ENCODE measurements around the gene SOCS4.

DNA sequence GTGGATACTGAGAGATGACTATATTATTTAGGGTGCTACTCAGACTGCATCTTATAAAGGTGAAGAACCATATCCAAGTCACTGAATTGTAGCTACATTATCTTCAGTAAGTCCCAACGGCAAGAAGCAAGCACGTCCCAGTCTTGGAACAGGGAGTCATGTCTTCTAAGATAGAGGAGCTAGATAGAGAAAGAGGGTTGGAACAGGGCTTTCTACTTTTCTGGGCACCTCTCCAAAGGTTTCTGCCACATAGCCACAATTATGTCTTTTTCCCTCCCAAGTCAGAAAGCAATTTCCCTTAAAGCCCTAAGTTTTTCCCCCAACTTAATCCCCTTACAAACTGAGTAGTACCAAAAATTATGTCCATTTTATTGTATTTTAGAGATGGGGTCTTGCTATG is 46.8 kb downstream of the SOCS4 start:
- TF ChIP-seq POLR2AphosphoS5 (IDR thresholded peaks at IDR 0.05; ENCODE audit: low read depth, low read length) = no peak
- TF ChIP-seq, protein P1, sequence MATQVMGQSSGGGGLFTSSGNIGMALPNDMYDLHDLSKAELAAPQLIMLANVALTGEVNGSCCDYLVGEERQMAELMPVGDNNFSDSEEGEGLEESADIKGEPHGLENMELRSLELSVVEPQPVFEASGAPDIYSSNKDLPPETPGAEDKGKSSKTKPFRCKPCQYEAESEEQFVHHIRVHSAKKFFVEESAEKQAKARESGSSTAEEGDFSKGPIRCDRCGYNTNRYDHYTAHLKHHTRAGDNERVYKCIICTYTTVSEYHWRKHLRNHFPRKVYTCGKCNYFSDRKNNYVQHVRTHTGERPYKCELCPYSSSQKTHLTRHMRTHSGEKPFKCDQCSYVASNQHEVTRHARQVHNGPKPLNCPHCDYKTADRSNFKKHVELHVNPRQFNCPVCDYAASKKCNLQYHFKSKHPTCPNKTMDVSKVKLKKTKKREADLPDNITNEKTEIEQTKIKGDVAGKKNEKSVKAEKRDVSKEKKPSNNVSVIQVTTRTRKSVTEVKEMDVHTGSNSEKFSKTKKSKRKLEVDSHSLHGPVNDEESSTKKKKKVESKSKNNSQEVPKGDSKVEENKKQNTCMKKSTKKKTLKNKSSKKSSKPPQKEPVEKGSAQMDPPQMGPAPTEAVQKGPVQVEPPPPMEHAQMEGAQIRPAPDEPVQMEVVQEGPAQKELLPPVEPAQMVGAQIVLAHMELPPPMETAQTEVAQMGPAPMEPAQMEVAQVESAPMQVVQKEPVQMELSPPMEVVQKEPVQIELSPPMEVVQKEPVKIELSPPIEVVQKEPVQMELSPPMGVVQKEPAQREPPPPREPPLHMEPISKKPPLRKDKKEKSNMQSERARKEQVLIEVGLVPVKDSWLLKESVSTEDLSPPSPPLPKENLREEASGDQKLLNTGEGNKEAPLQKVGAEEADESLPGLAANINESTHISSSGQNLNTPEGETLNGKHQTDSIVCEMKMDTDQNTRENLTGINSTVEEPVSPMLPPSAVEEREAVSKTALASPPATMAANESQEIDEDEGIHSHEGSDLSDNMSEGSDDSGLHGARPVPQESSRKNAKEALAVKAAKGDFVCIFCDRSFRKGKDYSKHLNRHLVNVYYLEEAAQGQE (IDR thresholded peaks at IDR 0.05; ENCODE audit: insufficient read depth in 1 of 2, low read depth in 2 of 2, low read length in 2 of 2) = no peak
- no peak for TF ChIP-seq SIN3A (IDR thresholded peaks at IDR 0.05; ENCODE audit: borderline replicate concordance, insufficient read depth, low read length)

All from PFSK-1 (cell line).